EL (cell line): ENCODE results near the gene GATA5.
"Not testable (repeated sequence)": the region's sequence is repeated elsewhere in the genome, so short reads cannot be mapped to it uniquely, and the experiment has no call there.

Experiments used
- DNase-seq: peaks from one replicate; pipeline ENCODE4 v3.0.0-alpha.2; 2016

The GATA5 gene

DNA sequence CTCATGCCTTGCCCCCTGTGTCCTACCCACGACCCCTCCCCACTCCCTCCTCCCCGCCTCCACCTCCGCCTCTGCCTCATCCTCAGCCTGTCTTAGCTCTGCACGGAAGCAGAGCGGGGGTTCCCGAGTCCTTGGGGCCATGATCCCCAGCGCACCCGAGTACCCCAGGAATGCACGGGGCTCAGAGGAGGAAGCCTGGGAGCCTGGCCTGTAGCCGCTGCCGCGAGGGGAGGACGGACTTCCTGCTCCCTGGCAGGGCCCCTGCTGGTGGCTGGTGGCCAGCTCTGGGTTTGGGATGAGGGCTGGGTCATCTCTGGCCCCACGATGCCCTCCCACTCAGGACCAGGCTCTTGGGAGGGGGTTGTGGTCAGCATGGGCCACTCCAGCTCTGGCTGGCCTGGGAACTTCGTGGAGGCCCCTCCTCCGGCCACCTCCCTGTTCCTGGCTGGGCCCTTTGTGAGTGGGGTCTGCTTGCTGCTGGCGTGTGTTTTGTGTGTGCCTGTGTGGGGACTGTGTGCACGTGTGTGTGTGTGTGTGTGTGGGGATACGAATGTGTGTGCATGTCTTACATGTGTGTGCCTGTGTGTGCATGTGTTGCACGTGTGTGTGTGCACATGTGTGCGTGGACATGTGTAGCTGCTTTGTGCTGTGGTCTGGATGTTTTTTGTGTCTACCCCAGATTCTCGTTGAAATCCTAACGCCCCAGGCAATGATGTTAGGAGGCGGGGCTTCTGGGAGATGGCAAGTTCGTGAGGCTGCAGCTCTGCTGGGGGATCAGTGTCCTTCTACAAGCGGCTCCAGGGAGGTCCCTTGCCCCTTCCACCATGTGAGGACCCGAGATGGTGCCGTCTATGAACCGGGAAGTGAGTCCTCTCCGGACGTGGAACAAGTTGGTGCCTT lies 47.1 kb downstream of the GATA5 start:
- DNase-seq: no peak

DNA sequence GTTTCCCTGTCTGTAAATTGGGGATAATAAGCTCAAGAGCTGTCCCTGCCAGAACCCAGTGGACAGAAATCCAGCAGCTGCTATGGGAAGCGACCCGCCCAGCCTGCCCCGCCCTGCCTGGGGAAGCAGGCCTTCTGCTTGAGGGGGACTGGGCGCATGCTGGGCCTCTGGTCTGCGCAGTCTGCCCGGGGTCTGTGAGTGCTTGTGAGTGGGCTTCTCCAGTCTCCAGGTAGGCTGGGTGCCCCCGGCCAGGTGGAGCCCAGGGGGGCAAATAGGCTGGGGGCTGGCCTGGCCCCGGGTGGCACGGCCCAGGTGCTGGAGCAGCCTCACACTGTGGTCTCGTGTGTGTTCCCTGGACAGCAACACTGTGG lies 47.8 kb downstream of the GATA5 start:
- DNase-seq: no peak

DNA sequence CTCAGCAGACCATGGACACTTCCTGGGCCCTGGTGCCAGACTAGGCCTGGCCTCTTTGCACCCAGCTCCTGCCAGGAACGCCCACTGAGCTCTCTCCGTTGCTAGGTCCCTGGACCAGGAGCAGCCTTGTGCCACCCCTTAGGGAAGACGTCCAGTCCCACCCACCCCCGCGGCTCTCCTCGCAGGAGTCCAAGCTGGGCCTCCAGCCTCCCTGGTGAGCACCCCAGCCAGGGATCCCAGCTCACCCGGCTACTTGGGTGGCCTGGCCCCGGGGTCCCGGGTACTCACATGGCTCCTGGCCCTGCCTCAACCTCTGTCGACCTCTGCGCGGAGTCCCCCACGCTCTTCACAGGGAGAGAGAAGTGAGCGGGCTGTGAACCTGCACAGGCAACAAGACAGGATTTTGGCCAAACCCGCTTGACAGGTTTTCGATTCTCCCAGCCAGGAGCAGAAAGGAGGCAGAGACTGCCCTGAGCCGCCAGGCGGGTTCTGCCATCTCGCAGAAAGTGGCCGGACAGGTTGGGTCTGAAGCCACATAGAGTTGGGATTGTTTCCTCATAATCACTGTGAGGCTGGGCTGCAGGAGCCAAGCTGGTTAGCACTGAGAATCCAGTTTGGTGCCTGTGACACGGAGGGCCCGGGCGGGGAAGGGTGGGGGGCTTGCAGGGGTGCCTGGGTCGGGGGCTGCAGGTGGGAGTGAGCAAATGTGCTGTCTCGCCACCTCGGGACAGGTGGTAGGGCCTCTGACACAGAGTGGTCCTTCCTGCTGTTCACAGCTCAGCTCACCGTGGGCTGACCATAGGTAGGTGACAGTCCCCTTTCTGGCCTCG lies 48.4 kb downstream of the GATA5 start, which contains the start of gene RBBP8NL:
Gene RBBP8NL (minus strand): TSS at position 368 of the 830 bp plus-strand sequence. CDS start 7,892 bp downstream, outside the sequence.
- no peak for DNase-seq

DNA sequence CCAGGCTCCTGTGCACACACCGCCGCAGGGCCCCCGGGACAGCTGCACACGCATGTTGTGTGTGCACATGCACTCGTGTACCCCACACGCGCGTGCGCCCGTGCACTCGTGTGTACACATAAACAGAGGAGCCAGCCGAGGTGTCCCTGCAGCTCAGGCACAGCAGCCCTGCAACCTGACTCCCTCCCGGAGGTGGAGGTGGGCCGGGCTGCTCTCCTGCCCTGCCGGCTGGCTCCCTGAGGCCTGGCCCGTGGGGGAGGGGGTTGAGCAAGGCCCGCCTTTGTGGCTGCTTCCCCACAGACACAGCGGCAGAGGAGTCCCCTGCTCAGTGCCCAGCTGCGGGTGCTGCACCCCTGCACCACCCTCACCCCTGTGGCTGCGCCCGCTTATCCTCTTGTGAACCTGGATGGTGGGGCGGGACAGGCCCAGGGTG lies 49.1 kb downstream of the GATA5 start:
- no peak for DNase-seq

DNA sequence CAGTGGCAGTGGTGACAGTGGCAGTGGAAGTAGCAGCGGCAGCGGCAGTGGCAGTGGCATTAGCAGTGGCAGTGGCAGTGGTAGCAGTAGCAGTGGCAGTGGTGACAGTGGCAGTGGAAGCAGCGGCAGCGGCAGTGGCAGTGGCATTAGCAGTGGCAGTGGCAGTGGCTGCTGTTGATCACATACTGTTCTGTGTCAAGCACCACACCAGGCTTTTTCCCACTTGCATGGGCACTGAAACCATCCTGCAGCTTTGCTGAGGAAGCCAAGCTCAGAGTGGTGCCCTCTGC lies 49.8 kb downstream of the GATA5 start:
- not testable (repeated sequence) for DNase-seq

DNA sequence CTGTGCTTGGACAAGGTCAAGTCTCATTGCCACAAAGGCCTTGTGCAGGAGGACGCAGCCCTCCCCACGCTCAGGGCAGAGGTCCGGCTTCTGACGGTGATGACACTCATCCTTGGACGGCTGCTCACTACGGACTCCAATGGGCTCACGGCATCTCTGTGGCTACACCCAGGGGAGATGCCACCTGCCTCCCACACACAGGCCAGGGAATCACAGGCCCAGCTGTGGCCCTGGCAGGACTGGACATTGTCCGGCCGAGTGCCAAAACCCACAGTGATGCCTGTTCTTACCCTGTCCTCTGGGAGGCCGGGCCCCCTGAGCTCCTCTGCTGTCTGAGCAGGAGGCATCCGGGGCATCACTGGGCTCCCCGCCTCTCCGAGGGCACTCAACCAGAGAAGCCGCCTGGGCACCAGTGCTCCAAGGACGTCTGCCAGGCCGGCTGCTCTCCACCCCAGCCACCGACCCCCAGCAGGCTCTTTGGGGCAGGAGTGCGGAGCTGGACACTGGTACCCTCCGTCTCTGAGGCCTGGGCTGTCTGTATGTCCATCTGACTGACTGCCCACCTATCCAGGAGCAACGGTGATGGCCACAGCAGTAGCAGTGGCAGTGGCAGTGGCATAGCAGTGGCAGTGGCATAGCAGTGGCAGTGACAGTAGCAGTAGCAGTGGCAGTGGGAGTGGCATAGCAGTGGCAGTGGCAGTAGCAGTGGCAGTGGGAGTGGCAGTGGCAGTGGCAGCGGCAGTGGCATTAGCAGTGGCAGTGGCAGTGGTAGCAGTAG lies 50.3 kb downstream of the GATA5 start:
- DNase-seq: no peak

DNA sequence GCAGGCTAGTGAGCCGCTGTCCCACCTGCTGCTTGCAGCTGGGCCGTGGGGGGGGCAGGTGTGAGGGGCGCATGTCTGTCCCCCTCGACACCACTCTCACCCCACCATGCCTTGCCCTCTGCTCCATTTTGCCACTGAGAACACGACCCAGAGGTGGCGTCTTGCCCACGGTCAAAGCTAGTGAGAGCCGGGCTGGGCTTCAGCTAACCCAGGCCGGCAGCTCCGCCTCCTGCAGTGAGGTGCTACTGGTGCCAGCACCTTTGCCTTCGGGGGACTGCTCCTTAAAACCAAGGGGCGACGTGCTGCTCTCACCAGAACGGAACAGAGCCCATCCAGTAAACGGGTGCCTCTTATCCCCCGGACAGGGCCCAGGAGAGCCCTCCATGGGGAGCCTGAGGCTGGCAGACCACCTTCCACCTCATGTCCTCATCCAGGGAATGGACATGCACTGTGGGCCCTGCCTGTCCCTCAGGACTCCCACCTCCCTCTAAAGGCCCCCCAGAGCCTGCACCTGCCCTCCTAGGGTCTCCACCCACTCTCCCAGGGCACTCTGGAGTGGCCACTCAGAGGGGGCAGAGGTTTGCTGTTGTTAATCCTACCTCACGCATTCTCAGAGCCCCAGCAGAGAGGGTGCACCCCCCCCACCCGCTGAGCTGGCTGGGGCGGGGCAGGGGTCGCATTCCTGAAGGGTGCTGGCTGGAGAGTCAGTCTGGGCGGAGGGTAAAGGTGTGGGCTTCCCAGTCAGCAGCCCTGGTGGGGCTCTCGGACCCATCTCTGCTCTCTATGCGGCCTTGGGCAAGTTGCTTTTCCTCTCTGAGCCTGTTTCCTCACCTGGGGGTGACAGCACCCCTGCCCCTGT lies 51.3 kb downstream of the GATA5 start:
- no peak for DNase-seq

DNA sequence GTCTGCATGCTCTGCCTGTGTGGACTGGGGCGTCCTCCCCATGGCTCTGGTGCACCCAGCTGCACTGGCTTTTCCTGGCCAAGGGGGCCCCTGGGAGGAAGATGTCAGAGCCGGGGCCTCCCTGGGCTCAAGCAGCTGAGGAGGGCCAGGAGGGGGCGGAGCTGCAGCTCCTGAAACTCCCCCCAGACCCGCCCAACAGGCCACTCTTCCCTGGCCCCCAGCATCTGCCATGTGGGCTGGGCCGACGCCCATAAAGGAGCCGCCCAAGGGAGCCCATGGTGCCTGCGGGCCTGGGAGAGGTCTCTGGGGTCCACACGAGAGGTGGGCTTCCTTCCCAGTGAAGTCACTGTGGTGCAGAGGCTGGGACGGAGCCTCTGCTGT lies 52.5 kb downstream of the GATA5 start:
- DNase-seq: no peak

DNA sequence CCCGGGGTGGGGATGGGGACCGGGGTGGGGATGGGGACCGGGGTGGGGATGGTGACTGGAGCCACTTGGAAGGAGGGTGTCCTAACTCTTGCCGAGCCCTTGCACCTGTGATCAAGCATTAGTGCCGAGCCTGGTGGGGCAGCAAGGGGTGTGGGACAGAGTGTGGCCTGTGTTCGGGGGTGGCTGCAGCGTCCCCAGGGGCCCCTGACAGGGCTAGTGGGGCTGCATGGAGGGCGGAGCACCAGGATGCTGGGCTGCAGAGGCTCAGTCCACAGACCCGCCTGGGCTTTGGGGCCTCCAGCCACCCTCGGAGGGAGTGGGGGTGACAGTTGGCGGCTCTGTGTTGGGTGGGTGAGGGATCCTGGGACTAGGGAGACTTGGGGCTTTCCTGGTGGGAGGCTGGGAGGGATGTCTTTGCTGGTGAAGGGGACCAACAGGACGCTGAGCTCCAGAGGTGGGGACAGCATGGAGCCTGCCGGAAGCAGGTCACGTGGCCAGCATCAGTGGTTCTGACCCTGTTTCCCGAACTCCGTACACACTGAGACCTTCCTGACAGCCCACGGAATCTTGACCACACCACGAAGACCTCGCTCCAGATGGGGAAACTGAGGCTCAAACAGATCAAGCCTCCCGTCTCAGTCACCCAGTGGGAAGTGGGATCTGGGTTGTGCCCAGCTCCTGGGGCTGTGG lies 53.0 kb downstream of the GATA5 start:
- no peak for DNase-seq

DNA sequence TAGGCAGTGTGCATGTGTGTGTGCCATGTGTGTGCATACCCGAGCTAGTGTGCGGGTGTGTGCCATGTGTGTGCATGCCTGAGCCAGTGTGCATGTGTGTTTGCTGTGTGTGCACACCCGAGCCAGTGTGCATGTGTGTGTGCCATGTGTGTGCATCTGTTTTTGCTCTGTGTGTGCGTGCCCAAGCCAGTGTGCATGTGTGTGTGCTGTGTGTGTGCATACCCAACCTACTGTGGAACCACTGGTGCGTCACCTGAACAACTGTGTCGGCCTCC lies 54.1 kb downstream of the GATA5 start:
- no peak for DNase-seq

DNA sequence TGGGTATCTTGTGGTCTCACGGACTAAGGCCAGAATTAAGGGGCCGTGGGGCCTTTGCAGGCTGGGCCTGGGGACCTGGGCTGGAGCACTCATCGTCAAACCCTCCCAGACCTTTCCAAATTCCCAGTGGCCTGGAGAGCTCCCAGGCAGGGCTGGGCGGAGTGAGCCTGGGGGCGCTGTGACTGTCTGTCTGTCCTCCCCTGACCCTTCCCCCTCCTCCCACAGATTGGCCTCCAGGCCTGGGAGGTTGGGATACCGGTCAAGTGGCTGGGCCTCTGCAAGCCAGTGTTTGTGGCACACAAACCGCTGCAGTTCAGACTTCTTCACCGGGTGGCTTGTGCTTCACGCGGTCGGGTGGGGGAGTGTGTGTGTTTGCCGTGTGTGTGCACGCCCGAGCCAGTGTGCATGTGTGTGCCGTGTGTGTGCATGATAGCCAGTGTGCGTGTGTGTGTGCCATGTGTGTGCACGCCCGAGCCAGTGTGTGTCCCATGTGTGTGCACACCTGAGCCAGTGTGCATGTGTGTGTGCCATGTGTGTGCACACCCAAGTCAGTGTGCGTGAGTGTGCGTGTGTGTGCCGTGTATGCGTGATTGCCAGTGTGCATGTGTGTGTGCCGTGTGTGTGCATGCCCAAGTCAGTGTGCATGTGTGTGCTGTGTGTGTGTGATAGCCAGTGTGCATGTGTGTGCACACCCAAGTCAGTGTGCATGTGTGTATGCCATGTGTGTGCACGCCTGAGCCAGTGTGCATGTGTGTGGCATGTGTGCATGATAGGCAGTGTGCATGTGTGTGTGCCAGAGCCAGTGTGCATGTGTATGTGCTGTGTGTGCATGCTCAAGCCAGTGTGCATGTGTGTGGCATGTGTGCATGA lies 54.7 kb downstream of the GATA5 start:
- DNase-seq: no peak

DNA sequence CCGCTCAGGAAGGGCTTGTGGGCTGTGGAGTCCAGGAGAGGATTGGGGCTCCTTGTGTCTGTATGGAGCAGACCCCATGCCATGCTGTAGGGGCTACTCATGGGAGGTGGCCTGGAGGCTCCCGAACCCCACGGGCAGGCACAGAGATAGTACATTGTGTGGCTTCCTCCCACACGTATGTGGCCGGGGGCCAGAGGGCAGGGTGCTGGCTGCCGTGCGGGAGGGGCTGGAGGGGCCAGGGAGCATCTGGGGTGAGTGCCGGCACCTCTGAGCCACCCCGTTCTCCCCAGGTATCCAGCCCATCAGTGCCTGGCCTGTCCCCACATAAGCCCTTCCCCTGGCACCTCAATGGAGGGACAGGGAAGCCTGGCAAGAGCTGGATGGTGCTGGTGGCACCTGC lies 56.0 kb downstream of the GATA5 start:
- no peak for DNase-seq

DNA sequence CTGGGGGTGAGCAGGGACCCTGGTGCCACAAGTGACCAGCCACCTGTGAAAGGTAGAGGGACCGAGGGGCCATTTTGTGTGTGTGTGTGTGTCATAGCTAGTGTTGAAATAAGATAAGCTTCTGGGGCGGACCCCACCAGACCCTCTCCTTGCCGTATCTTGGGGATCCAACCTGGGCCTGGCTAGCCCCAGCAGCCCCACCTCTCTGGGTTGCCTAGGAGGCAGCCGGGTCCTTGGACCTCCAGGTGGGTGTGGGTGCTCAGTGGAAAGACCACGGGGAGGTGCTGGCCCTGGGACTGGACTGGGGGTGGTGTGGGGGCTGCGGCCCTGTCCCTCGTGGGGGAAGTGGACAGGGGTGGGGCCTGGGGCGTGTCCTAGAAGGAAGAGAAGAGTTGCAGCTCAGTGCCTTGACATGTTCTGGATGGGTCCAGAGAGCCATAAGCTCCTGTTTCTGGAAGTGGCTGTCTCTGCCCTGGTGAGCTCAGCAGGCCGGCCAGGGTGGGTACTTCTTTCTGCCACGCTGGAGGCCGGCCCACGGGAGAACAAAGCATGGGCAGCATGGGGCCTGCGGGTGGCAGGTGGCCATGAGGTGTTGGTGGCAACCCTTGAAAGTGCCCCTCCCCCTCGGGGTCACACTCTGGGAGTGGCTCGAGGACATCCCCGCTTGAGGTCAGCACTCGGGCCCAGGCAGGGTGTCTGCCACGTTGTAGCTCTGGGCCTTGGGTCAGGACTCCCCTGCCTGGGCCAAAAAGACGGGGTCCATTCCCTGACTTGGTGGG lies 56.9 kb downstream of the GATA5 start:
- no peak for DNase-seq

DNA sequence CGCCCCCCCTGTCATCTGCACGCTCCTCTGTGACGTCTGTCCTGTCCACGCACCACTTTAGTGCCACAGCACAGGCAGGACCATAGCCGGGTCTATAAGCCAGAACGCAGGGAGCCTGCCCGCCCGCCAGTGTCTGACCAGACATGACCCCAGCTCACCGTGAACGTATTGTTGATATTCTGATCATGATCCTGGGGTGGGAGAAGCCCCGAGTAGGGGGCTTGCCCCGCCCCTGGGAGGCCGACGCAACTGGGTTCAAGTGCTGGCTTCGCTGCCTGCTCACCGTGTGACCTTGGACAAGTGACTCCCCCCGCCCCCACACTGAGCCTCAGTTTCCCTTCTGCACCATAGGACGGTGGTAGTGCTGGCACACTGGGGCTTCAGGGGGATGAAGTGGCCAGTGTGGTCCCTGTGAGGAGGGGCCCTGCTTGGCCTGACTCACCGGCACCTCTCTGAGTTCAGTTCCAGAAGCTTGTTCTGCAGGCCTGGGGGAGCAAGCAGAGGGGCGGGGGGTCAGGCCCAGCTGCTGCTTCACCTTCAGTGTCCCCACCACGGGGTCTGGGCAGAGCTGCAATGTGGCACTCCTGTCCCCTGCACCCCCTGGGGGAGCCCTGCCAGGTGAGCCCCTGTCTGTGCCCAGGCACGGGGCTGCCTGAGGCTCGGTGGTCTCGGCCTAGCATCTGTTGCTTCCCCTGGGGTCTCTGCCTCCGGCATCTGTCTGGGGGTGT lies 57.6 kb downstream of the GATA5 start:
- no peak for DNase-seq

DNA sequence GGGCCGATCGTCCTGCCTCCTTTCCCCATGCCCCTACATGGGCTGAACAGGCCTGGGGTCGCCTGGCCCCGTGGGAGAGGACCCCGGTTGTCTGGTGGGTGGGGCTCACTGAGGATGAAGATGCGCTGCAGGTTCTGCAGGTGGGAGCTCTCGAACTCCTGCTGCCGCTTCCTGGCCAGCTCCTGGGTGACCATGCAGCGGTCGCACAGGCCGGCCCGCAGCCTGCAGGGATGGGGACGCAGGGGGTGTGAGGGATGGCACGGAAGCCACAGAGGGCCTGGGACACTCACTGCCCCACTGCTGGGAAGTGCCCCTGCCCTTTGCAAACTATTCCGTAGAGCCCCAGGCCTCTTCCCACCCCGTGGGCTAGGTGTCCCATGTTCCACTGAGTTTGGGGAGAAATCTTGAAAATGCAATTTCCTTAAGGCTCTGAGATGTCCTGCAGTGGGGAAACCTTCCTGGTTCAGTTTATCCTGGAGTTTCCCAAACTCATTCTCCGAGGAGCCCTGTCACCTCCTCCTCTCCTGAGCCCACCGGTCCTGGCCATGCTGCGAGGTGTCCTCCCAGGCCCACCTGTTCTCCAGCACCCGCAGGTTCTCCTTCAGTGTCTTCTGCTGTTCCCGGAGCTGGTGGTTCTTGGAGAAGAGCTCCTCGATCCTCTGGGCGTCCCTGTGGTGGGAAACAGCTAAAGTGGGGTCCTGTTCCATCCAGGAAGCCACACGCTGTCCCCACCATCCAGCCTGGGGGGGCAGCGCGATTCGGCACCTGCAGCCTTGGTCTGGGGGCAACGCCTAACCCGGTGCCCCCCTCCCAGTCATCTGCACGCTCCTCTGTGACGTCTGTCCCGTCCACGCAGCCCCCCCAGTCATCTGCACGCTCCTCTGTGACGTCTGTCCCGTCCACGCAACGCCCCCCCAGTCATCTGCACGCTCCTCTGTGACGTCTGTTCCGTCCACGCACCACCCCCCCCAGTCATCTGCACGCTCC lies 58.9 kb downstream of the GATA5 start:
- DNase-seq: no peak

DNA sequence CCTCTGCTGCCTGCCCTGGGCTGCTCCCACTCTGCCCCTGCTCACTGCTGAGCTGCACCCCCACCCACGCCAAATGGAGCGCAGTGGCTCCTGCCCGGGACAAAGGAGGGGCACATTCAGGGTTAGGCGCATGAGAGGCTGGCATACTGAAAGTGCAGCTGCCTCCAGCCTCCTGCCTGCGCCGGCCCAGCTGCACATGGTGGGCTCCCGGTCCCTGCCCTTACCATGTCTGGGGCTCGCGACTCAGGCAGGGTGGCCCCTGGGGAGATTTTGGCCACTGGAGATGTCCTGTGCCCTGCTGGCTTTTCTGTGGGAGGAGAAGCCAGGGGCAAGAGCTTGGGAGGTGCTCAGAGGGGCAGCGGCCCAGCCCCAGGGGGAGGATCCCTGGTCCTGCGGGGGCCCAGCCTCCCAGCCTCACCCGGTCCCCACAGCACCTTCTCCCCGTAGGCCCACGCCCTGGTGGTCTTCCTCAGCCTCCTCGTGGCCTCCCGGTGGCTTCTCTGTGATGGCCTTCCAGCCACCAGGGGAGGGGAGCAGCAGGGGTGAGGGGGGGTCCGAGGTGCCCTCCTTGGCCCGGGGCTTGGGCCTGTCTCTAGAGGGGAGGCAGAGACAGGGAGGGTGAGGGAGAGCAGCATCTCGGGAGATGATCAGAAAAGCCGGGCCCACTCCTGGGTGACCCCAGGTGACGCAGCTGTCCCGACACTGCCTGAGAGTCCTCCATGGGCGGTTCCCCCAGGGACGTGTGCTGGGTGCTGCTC lies 60.3 kb downstream of the GATA5 start:
- no peak for DNase-seq

DNA sequence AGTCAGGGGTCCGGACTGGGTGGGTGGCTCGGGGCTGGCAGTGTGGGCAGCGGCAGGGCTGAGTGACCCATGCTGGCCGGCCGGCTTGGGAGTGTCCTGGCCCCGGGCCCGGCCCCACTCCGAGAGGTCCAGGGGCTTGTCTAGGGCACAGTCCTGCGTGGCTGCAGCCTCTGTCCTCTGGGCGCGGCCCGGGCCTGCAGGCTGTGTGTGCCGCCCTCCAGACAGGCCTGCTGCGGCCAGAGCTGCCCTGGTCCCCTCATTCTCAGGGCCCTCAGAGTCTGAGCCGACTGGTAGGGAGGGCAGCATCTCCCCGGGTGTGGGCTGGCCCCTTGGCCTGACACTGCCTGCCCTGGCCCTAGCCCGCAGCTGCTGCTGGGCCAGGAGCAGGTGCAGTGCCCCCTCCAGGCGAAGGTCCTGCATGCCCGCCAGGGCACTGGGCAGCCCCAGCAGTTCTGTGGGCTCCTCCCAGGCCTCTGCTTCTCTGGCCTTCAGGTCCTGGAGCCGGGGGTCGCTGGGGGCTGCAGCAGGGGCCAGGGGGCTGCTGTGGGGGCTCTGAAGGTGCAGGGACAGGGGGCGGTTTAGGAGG lies 61.8 kb downstream of the GATA5 start:
- no peak for DNase-seq
